Fibroblast of skin of abdomen (primary cell): ENCODE results near the gene PLD5. TPM values are rescaled to one million over a fixed set of nuclear protein-coding genes. Genes with fewer than 3 reads are reported as not detected.

Experiments
- DNase-seq: peaks from one replicate; pipeline ENCODE4 v3.0.0-alpha.2; 2013
- polyA plus RNA-seq, 2 experiments: library from polyadenylated mRNA; unstranded; fragments of 120-200 nt; gene quantifications; one replicate each; pipeline ENCODE4 v1.2.1, GENCODE V29; 2013; ENCODE audit not compliant: insufficient read length in 2 of 2

The PLD5 gene
- 0.14 TPM for polyA plus RNA-seq (2013, experiment 1 of 2; ENCODE audit: insufficient read length)
- 0.12 TPM for polyA plus RNA-seq (2013, experiment 2 of 2; ENCODE audit: insufficient read length)

DNA sequence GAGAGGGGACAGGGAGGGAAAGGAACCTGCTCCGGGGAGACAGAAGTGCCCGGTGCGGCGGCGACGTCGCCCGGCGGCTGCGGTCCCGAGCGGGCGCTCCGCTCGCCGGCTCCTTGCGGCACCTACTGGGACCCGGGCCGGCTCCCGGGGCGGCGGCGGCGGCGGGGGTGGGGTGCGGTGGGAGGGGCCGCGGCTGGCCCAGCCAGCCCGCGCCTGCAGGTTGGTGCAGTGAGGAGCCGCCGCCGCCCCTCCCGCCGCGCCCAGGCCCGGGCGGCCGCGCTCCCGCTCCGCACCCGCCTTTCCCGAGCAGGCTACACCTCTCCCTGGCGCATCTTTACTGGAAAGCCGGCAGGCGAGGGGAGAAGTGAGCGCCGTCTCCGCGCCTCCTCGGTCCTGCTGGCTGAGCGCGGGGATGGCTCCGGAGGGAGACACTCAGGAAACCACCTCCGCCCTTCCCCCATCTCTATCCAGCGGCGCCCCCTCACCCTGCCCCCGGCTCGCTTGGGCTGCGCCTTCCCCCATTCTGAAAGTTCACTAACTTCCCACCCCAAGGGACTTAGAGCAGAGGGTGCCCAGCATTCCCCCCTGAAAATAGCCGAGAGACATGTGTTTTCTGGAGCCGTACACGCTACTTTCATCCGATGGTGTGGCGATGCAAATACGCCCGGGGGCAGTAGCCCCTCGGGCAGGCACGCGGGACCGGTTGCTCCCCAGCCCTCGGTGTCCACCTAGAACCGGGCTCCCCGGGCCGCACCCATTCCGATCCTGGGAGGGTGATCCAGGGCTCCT is at the start of gene PLD5:
PLD5 (minus strand) TSS at position 127 of the 789 bp plus-strand sequence.
- peak; percentile 3 for DNase-seq

DNA sequence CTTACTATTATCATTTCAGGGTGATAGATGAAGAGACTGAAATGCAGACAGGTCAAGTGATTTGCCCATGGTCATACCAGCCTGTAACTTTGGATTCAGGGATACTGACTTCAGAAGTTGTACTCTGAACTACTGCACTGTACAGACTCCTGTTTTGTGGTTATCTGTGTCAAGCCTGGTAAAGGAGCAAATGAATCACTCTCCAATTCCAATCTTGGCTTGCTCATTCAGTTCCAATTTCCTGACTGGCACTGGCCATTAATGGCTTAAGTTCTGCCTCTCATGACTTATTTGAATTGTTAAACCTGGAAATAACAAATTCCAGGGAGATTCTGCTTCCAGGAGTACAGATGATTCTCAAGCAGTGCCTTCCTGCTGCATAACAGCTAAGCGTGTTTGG is 45.4 kb upstream of the PLD5 start:
- no peak for DNase-seq

DNA sequence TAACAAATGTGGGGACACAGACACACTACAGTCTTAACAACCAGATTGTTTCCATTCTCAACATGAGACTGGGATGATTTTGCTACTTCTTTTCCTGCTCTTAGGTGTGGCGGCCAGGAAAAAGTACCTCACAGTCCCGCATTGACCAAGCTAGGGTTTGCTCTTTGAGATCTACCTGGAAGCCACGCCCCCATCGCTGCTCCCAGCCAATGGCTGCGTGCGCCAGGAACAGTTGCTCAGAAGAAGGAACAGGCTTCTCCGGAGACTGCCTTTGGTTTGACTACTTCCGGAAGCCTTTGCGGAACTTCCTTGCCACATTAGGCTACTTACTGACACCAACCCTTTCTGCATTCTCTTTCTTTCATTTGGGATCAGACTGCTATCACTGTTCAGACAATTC is 44.2 kb upstream of the PLD5 start:
- DNase-seq: no peak

DNA sequence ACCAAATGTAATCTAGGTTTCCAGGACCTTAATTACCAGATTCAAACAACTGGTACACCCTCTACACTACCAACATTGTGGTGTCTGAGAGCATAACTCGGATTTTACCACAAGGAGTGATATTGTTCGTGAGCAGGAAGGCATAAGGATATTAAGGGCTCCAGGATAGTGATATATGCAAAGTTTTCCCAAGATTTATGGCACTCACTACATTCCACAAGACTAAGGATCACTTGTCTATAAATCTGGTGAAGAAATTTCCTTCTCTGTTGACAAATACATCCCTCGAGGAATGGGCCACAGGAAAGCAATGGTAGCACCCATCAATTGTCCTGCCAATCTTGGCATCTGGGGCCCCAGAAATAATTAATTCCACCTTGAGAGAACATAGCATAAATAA is 43.1 kb upstream of the PLD5 start:
- no peak for DNase-seq

DNA sequence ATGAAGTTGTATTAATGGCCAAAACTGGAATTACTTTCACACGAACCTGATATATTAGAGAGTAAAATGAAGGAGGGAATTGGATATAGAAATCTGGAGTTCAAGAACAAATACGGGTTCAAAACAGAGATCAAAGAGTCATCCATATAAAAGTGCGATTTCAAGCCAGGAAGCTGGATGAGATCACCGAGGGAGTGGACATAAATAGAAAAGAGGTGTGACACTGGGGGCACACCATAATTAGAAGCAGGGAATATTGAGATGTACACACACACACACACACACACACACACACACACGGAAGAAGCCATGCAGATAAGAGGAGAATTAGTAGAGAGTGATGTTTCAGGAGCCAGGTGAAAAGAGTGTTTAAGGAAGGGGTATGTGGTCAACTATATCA is 32.3 kb upstream of the PLD5 start:
- no peak for DNase-seq

DNA sequence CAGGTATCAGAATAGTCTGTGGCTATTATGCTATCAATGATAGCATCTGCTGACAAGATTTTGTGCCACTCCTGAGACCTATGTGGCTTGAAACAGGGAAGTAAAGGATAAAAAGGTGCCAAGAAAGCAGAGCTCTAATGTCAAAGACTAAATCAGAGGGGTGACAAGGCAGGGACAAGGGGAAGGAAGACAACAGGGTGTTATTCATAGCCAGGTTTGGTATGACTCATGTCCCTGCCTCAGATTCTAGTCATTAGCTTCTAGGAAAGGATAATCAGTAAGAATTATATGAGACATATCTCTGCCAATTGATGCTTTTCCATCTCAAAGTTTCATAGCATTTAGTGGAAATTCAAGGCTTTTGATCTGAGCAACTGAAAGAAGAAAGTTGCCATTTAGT is 31.8 kb upstream of the PLD5 start:
- DNase-seq: no peak

DNA sequence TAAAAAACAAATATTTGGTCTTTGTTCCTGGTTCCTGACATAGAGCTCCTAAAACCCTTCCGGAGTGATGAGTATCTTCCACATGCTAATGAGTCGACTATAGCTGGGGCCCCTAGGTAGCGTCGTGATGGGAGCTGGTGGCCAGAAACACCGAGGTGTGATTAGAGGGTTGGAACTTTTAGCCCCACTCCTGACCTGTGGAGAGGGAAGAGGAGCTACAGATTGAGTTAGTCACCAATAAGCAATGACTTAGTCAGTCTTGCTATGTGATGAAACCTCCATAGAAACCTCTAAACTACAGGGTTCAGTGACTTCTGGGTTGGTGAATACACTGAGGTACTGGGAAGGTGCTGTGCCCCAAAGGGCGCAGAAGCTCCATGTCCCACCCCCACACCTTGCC is 30.1 kb upstream of the PLD5 start:
- DNase-seq: no peak

DNA sequence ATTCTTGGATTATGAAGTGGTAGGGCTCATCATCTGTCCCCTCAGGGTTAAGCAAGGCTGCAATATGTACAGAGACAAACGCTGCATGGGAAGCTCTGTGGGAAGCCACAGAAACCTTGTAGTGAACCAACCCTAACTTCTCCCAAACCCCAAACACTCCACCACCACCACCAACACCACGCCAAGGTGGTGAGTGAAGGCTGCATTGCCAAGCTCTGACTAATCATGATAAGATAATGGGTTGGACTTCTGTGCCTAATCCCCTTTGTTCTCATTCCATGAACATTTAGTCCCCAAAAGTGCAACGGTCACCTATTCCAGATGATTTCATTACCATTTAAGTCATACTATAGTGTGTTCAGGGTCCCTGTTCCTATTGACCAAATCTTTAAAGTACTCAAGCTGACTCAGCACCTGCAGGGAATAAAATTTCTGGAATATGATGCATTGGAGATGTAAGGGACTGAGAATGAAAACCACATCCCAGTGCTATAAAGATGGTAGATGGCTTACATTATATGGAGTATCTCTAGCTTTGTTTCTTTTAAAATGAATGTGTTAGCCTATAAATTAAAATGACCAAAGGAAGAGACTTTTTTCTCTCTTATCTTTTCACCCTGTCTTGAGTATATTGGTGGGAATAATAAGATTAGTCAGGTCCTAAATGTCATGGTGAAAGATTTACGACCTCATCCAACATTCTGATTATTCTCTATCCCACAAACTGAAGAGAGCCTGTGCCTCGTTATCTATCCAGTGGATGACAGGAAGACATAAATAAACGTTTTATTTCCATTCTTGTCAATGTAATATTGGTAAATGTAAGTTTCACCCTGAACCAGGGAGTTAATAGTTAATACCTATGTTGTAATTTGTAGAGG is 22.6 kb upstream of the PLD5 start:
- no peak for DNase-seq

DNA sequence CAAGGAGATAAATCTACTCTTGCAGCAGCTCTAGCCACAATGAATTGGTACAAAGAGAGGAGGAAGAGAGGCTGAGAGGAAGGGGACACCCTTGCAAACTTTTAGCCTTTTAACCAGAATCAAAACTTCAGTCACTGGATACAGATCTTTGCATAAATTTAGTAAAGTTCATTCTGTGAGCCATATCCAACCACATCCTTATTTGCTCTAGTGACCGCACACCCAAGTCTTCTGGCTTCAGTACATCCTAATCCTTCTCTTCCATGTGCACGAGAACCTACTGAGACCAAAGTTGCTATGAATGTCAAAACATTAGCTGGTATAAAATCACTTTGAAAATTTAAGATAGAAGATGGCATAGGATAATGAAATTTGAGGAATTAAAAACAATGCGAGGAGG is 21.9 kb upstream of the PLD5 start:
- DNase-seq: no peak

DNA sequence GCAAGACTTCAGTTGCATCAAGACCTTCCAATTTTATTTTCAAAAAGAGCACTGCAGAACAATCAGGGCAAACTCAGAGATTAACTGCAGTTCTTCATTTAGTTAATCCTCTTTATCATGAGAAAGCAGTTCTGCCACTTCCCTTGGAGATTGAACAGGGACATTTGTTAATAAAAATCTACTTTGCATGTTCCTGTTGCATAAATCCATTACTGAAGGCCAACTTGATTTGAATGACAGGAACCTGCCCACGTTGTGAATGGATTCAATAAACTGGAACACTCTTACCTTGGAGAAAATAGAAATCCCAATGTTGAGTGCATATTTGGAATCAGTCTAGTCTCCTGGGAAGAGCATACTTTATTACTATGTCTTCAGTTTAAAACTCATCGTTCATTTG is 19.6 kb upstream of the PLD5 start:
- no peak for DNase-seq

DNA sequence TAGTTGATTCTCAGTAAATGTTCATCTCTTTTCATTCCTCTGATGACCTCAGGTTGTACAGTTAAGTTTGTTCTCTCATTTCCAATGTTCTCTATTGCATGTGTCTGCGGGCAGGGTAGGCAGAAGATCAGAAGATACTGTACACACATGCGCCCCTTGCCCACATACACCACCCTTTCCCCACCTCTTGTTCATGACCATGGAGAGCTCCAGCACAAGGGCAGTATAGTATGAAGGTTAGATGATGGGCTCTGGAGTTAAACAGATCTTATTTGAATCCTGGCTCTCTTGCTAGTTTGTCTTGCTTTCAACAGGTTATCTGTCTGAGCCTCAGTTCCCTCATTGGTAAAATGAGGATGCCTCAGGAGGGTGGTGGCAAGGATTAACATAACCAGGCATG is 17.8 kb upstream of the PLD5 start:
- DNase-seq: no peak

DNA sequence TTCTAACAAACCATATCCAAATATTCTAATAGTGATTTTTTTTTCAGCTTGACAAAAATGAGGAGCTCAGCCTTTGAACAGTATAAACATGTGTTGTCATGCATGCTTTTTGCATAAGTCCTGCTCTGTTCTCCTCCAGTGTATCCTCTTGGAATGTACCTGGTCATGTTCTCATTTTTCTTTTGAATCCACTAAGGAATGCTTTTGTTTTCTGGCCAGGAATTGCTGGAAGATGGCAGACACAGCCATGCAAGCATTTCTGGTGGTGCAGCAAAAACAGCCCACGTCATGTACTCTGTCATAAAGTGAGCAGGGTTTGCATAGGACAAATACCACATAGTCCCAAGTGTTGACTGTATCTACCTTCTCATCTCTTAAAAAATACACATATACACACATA is 11.5 kb upstream of the PLD5 start:
- no peak for DNase-seq

DNA sequence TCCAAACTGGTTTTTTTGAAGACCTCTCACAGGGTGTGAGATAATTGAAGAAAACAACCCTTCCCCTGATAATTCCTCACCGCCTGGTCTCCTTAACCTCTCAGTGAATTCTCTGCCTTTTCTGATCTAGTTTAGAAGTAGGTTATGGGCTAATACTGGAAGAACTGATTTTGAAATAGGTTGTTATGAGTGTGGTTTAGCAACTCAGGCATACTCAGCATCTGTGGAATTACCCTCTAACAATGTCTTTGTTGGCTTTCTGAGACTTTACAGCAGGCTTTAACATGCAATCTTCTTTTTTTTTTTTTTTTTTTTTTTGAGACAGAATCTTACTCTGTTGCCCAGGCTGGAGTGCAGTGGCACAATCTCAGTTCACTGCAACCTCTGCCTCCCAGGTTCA is 10.3 kb upstream of the PLD5 start:
- DNase-seq: no peak

DNA sequence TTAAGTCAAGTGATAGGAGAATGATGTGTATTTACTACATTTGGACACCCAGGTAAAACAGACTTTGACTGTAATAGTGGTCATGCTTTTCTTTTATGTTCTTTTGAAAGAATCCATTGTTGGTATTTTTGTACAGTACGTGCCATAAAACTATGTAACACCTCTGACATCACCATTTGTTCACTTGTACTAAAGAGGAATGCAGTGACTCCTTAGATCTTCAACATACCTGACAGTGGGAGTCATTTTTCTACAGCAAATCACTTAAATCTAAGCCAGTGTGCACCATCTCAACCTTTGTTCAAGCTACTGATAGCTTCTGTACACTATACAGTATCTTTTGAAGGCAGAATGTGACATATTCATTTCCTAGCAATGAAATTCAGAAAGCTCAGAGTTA is 6.3 kb upstream of the PLD5 start:
- DNase-seq: peak; percentile 3

DNA sequence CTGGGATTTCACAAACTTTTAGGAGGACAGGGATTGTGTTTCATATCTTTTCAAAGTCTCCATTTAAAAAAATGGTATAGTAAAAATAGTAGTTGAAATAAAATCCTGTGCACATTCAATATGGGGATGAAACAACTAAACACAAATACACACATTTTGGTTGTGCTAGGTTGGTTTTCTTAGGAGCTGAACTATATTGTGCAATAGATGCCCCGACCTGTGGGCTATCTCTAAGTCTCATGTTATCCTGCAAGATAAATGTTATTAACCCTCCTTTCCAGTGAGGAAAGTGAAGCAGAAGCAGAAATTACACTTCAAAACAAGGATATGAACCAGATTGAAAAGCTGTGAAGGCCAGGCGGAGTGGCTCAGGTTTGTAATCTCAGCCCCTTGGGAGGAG is 1.3 kb upstream of the PLD5 start:
- no peak for DNase-seq

DNA sequence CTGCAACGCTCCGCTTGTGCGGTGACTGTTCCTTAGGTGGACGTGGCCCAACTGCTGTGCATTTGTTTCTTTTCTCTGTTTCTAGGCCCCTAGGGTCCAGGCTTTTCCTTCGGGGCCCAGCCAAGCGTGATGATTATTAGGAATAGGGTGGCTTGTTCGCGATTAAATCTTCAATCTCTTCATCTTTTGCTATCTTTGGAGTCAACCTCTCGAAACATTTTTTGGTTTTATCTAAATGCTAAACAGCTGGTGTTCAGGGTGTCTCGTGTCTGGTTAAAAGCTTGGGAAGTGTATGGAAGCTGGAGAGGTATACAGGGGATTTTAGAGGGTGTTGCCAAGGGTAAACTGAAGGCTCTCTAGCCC is 844 bp upstream of the PLD5 start:
- DNase-seq: no peak

DNA sequence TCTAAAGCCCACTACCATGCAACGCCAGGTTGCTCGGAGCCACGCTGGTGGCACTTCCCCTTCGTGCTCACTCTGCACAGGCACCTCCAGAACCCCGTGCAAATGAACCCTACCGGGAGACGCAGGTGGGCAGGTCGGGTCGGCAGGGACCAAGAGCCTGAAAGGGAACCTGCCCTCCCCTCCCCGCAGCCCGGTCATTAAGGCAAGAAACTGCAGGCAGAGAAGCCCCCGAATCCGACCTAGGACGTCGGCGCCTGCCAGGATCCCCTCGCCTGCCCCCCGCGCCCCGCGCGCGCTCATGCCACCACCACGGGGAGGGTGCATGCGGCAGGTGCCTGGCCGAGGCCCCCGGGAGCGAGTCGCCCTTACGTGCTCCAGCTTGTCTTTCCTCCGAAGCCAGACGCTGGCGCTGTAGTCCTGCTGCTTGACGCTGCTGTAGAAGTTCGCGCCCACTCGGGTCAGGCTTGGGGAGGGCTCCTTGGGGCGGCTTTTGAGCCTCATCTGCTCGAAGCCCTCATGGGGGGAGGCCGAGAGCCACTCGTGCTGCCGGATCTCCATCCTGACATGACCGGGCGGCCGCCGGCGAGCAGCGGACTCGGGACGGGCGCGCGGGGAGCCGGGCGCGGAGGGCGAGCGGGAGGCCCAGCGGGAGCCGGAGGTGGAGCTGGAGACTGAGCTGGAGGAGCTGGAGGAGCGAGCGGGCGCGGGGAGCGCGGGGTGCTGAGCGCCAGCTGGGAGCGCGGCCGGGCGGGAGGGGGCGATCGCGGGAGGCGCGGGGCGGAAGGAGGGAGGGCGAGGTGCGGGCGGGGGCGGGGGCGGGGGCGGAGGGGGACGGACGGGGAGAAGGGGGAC is 552 bp downstream of the PLD5 start:
- DNase-seq: peak; percentile 23

DNA sequence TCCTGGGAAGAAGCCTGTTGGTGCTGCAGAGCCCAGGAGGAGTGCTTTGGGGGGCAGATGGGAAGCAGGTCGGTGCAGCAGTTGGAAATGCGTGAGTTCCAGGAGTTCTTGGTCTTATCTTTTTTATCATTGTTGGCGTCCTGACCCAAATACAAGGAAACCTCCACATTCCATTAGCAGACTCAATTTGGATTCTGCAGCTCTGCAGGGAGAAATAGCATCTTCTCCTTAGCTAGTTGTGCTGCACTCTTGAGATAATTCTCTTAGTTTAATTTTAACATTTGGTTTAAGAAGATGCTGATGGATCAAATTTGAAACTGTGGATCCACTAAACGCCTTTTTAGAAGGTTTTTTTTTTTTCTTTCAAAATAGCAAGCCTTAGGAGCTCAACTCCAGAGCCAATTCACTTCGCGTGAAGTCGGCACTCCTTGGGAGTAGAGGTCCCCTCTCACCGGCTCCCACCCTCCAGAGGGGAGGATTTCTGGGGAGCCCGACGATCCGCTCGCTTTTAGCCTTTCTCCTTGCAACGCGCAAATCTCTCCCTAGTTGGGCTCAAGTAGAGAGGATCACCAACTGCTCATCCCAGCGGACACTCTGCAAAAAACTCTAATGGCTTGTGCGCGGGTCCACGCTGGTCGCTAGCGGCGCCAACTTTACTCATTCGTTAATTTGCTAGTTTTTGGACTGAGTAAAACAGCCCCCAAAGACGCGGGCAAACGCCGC is 1.3 kb downstream of the PLD5 start:
- DNase-seq: no peak

DNA sequence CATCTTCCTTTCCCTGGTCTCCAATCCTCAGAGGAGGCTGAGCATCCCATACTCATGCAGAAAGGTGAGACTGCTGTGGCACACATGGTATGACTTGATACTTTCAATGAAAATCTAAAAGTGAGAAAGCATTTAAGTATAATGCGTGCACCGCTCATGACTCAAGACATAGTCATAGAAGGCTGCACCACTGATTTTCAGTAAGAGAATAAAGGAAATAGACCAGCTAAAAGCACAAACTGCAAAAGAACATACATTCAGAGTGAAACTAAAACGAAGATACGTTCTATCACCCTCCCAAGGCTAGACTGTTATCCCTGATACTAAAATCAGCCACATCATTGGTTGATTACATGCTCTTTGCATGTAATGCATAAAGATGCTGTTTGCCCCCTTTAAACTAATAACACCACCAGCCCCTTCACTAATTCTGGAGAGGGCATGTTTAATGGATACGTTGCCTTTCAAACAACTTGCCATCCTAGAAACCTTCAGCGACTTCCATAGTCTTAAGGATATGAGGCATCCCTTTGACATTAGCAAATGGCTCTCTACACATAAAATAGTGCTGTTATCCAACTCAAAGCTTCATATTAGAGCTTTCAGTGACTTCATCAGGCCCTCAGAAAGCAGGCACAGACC is 2.1 kb downstream of the PLD5 start:
- DNase-seq: no peak

DNA sequence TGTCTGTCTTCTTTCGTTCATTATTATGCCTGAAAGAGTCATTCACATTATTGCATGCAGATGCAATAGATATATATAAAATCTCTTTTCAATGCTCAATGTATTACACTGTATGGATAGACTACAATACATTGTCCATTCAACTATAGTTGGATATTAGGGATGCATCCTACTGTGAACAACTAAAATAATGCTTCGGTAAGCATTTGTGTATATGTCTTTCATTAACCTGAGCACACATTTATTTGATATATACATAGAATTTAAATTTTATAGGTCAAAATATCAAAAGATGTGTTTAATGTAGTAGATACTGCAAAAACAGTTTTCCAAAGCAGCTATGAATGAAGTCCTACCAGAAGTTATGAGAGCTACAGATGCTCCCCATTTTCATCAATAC is 8.9 kb downstream of the PLD5 start:
- DNase-seq: no peak

DNA sequence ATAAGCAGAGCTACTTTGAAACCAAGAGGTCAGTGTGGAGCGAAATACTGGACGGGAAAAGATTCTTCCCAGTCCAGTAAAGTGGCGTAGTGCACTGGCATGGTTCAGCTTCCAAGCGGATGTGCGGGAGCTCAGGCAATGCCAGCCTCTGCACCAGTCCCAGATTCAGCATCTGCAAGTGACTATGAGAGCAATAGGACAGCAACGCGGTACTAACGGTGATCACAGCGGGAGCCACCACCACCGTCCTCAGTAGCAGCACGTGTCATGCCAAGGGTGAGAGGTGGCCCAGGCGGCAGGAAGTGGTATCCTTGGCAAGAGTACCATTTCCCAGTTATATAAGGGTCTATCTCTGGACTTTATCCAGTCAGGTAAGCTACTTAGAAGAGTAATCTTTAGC is 17.8 kb downstream of the PLD5 start:
- no peak for DNase-seq

DNA sequence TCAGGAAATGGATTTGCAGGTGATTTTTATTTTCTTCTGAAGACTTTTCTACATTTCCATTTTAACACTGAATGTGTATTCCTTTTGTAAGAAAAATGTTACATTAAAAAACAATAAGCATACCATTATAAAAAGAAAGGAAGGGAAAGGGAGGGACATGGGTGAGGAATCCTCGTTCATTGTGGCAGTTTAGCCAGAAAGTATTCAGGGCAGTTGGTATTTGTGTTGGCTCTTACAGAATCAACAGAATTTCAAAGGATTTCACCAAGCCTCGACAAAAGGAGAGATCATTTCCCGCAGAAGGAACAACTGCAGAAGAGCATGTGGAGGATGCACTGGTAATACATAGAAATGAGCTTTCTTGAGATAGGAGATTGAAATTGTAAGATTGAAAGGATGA is 35.0 kb downstream of the PLD5 start:
- DNase-seq: no peak
